ENCODE data around the gene KRTAP10-1.
"Not testable (repeated sequence)": the region's sequence is repeated elsewhere in the genome, so short reads cannot be mapped to it uniquely, and the experiment has no call there.

Gene KRTAP10-1

GRCh38 chr21:44574457-44575306, 34.7 kb upstream of the KRTAP10-1 start:
- H3K4me3 ChIP-seq (ENCODE audit: control insufficient read depth in 1 of 7, extremely low read depth in 1 of 7, insufficient read depth in 4 of 7, low read depth in 2 of 7, low read length in 6 of 7) = no peak overlapping the region
- H3K36me3 ChIP-seq (ENCODE audit: control insufficient read depth in 4 of 4, insufficient read depth in 4 of 4, low read length in 3 of 4) = no peaks in the 10 kb centered on the region
- H3K4me1 ChIP-seq (ENCODE audit: control extremely low read depth in 1 of 4, control insufficient read depth in 4 of 4, insufficient read depth in 4 of 4, low read length in 3 of 4) = no peaks in the 10 kb centered on the region
- DNase-seq = no peak
- ChIA-PET POLR2A (no interaction called here), CTCF (no interaction called here)
- peaks cover 0 to 33% (median 1%) of the 10 kb centered on the region in 5 experiments for H3K27me3 ChIP-seq (replicated peaks in 2 of 5; ENCODE audit: control insufficient read depth in 4 of 5, insufficient read depth in 5 of 5, low read length in 4 of 5)
- 37% methylated on average over 18 of the region's 21 CpGs for WGBS (ENCODE audit: insufficient coverage)
- H3K9me3 ChIP-seq (ENCODE audit: control extremely low read depth in 1 of 5, control insufficient read depth in 4 of 5, insufficient read depth in 2 of 5, low read depth in 1 of 5, low read length in 4 of 5) = peaks cover 0 to 26% (median 12%) of the 10 kb centered on the region in 5 experiments
- H3K27ac ChIP-seq (ENCODE audit: insufficient read depth in 1 of 2, low read depth in 1 of 2, low read length in 2 of 2, poor library complexity in 1 of 2, severe bottlenecking in 2 of 2) = no peak overlapping the region

DNA sequence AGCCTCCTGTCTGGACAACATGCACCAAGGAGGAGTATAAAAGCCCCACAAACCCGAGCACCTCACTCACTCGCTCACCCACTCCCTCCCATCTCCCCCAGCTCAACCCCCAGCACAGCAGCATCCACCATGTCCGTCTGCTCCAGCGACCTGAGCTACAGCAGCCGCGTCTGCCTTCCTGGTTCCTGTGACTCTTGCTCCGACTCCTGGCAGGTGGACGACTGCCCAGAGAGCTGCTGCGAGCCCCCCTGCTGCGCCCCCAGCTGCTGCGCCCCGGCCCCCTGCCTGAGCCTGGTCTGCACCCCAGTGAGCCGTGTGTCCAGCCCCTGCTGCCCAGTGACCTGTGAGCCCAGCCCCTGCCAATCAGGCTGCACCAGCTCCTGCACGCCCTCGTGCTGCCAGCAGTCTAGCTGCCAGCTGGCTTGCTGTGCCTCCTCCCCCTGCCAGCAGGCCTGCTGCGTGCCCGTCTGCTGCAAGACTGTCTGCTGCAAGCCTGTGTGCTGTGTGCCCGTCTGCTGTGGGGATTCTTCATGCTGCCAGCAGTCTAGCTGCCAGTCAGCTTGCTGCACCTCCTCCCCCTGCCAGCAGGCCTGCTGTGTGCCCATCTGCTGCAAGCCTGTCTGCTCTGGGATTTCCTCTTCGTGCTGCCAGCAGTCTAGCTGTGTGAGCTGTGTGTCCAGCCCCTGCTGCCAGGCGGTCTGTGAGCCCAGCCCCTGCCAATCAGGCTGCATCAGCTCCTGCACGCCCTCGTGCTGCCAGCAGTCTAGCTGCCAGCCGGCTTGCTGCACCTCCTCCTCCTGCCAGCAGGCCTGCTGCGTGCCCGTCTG, 33.8 kb upstream of the KRTAP10-1 start, which contains the start of gene KRTAP10-4:
Gene KRTAP10-4, plus strand, starts transcription at position 100 of the 827 bp plus-strand sequence. Its CDS starts 30 bp downstream, at position 130.
- H3K27ac ChIP-seq (ENCODE audit: insufficient read depth in 1 of 2, low read depth in 1 of 2, low read length in 2 of 2, poor library complexity in 1 of 2, severe bottlenecking in 2 of 2); POLR2A ChIA-PET; H3K36me3 ChIP-seq (ENCODE audit: control insufficient read depth in 4 of 4, insufficient read depth in 4 of 4, low read length in 3 of 4); CTCF ChIA-PET; DNase-seq; H3K4me3 ChIP-seq (ENCODE audit: control insufficient read depth in 1 of 7, extremely low read depth in 1 of 7, insufficient read depth in 4 of 7, low read depth in 2 of 7, low read length in 6 of 7); H3K4me1 ChIP-seq (ENCODE audit: control extremely low read depth in 1 of 4, control insufficient read depth in 4 of 4, insufficient read depth in 4 of 4, low read length in 3 of 4): not testable (repeated sequence)
- WGBS (ENCODE audit: insufficient coverage) = 82% methylated on average over 11 of the region's 25 CpGs
- peaks cover 0 to 32% (median 3%) of the 10 kb centered on the region in 5 experiments for H3K27me3 ChIP-seq (replicated peaks in 2 of 5; ENCODE audit: control insufficient read depth in 4 of 5, insufficient read depth in 5 of 5, low read length in 4 of 5)
- H3K9me3 ChIP-seq (ENCODE audit: control extremely low read depth in 1 of 5, control insufficient read depth in 4 of 5, insufficient read depth in 2 of 5, low read depth in 1 of 5, low read length in 4 of 5) = peaks cover 0 to 26% (median 12%) of the 10 kb centered on the region in 5 experiments

DNA sequence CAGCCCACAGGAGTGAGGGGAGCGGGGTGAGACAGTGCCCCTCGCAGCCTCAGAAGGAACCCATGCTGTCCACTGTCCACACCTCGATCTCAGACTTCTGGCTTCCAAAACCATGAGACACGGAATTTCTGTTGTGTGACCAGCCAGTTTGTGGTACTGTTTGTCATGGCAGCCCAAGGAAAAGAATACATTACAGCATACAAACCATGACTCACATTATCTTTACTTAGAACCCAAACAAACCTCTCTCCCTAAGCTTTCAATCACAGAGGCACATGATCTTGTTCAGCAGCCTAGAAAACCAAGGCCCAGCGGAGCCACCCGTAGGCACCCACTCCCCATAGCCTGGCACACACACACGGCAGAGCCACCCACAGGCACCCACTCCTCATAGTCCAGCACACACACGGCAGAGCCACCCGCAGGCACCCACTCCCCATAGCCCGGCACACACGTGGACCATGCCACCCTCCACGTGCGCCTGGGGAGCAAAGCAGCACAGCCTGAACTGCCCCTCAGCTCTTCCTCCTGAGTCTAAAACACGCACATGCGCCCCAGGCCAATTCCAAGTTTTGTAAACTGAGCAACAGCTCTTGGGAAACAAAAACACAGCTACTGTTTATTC, 33.1 kb upstream of the KRTAP10-1 start:
- no peak overlapping the region for H3K27ac ChIP-seq (ENCODE audit: insufficient read depth in 1 of 2, low read depth in 1 of 2, low read length in 2 of 2, poor library complexity in 1 of 2, severe bottlenecking in 2 of 2)
- CTCF ChIA-PET = no interaction called here
- H3K4me3 ChIP-seq (ENCODE audit: control insufficient read depth in 1 of 7, extremely low read depth in 1 of 7, insufficient read depth in 4 of 7, low read depth in 2 of 7, low read length in 6 of 7) = no peak overlapping the region
- H3K36me3 ChIP-seq (ENCODE audit: control insufficient read depth in 4 of 4, insufficient read depth in 4 of 4, low read length in 3 of 4) = no peaks in the 10 kb centered on the region
- WGBS (ENCODE audit: insufficient coverage) = 93% methylated on average over 15 of the region's 15 CpGs
- peaks cover 0 to 32% (median 3%) of the 10 kb centered on the region in 5 experiments for H3K27me3 ChIP-seq (replicated peaks in 2 of 5; ENCODE audit: control insufficient read depth in 4 of 5, insufficient read depth in 5 of 5, low read length in 4 of 5)
- H3K4me1 ChIP-seq (ENCODE audit: control extremely low read depth in 1 of 4, control insufficient read depth in 4 of 4, insufficient read depth in 4 of 4, low read length in 3 of 4) = no peaks in the 10 kb centered on the region
- peaks cover 0 to 26% (median 12%) of the 10 kb centered on the region in 5 experiments for H3K9me3 ChIP-seq (ENCODE audit: control extremely low read depth in 1 of 5, control insufficient read depth in 4 of 5, insufficient read depth in 2 of 5, low read depth in 1 of 5, low read length in 4 of 5)
- POLR2A ChIA-PET = no interaction called here
- no peak for DNase-seq

DNA sequence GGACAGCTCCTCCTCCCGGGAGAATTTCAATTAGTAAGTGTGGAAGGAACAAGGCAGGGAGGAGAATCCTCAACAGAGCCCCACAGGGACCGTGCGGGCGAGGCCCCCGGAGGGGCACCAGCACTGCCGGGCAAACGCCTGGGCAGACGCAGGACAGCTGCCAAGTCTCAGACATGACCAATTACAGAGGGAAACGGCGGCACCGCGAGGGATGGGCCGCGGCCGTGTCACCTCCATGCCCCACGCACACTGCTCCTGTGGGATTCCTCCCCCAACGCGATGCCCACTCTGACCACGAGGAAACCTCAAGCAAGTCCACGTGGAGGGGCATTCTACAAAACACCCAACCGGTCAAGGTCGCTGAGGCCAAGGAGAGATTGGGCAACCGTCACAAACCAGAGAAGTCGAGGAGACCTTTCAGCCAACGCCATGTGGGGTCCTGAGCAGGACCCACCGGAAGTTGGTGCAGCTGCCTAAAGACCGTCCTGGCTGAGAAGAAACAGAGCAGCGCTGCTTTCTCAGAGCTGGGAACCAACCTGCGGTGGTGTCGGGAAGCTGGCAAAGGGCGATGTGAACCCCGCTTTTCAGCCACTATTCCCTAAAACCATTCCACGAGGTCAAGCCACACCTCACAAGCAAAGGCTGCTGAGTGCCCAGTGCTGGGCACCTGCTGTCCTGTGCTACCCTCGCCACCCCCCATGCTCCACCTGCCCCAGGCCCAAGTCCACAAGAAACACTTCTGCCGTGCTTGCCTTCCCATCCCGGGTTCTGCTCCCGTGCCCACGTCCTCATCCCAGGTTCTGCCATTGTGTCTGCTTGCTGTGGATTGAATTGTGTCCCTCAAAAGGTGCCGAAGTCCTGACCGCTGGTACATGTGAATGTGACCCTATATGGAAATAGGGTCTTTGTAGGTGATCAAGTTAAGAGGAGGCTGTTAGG, 32.1 kb upstream of the KRTAP10-1 start:
- Histone ChIP-seq H3K4me3 (ENCODE audit: control insufficient read depth in 1 of 7, extremely low read depth in 1 of 7, insufficient read depth in 4 of 7, low read depth in 2 of 7, low read length in 6 of 7) (no peak overlapping the region), H3K27me3 (replicated peaks in 2 of 5; ENCODE audit: control insufficient read depth in 4 of 5, insufficient read depth in 5 of 5, low read length in 4 of 5) (peaks cover 0 to 29% (median 3%) of the 10 kb centered on the region in 5 experiments), H3K9me3 (ENCODE audit: control extremely low read depth in 1 of 5, control insufficient read depth in 4 of 5, insufficient read depth in 2 of 5, low read depth in 1 of 5, low read length in 4 of 5) (peaks cover 0 to 22% (median 4%) of the 10 kb centered on the region in 5 experiments), H3K36me3 (ENCODE audit: control insufficient read depth in 4 of 4, insufficient read depth in 4 of 4, low read length in 3 of 4) (no peaks in the 10 kb centered on the region), H3K27ac (ENCODE audit: insufficient read depth in 1 of 2, low read depth in 1 of 2, low read length in 2 of 2, poor library complexity in 1 of 2, severe bottlenecking in 2 of 2) (no peak overlapping the region), H3K4me1 (ENCODE audit: control extremely low read depth in 1 of 4, control insufficient read depth in 4 of 4, insufficient read depth in 4 of 4, low read length in 3 of 4) (no peaks in the 10 kb centered on the region)
- POLR2A ChIA-PET = no interaction called here
- no peak for DNase-seq
- 92% methylated on average over 32 of the region's 40 CpGs for WGBS (ENCODE audit: insufficient coverage)
- CTCF ChIA-PET = no interaction called here

DNA sequence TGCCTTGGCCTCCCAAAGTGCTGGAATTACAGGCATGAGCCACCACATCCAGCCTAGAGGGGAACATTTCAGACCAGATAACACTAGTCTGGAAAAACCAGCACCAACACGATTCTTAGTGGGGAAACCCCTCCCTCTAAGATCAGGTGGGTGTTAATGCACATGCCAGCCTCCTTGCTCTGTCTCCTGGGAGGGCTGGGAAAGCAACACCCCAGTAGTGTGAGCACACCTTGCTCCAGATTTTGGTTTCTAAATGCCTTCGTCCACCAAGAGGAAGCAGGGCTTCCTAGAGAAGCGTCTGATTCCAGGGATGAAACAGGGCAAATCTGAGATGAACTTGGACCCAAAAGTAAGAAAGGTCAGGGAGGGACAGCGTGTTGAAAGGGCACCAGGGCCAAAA, 31.3 kb upstream of the KRTAP10-1 start:
- no peak overlapping the region for H3K27ac ChIP-seq (ENCODE audit: insufficient read depth in 1 of 2, low read depth in 1 of 2, low read length in 2 of 2, poor library complexity in 1 of 2, severe bottlenecking in 2 of 2)
- peaks cover 0 to 29% (median 3%) of the 10 kb centered on the region in 5 experiments for H3K27me3 ChIP-seq (replicated peaks in 2 of 5; ENCODE audit: control insufficient read depth in 4 of 5, insufficient read depth in 5 of 5, low read length in 4 of 5)
- no peak overlapping the region for H3K4me3 ChIP-seq (ENCODE audit: control insufficient read depth in 1 of 7, extremely low read depth in 1 of 7, insufficient read depth in 4 of 7, low read depth in 2 of 7, low read length in 6 of 7)
- peaks cover 0 to 20% (median 3%) of the 10 kb centered on the region in 5 experiments for H3K9me3 ChIP-seq (ENCODE audit: control extremely low read depth in 1 of 5, control insufficient read depth in 4 of 5, insufficient read depth in 2 of 5, low read depth in 1 of 5, low read length in 4 of 5)
- H3K36me3 ChIP-seq (ENCODE audit: control insufficient read depth in 4 of 4, insufficient read depth in 4 of 4, low read length in 3 of 4) = no peaks in the 10 kb centered on the region
- DNase-seq = no peak
- ChIA-PET POLR2A (no interaction called here), CTCF (no interaction called here)
- WGBS (ENCODE audit: insufficient coverage) = 67% methylated on average over 3 of the region's 4 CpGs
- no peaks in the 10 kb centered on the region for H3K4me1 ChIP-seq (ENCODE audit: control extremely low read depth in 1 of 4, control insufficient read depth in 4 of 4, insufficient read depth in 4 of 4, low read length in 3 of 4)

GRCh38 chr21:44569861-44570517, 30.0 kb upstream of the KRTAP10-1 start:
- H3K4me3 ChIP-seq (ENCODE audit: control insufficient read depth in 1 of 7, extremely low read depth in 1 of 7, insufficient read depth in 4 of 7, low read depth in 2 of 7, low read length in 6 of 7) = no peak overlapping the region
- peaks cover 0 to 6% (median 2%) of the 10 kb centered on the region in 4 experiments for H3K4me1 ChIP-seq (ENCODE audit: control extremely low read depth in 1 of 4, control insufficient read depth in 4 of 4, insufficient read depth in 4 of 4, low read length in 3 of 4)
- CTCF ChIA-PET = no interaction called here
- no peak overlapping the region for H3K27ac ChIP-seq (ENCODE audit: insufficient read depth in 1 of 2, low read depth in 1 of 2, low read length in 2 of 2, poor library complexity in 1 of 2, severe bottlenecking in 2 of 2)
- 87% methylated on average over 12 of the region's 12 CpGs for WGBS (ENCODE audit: insufficient coverage)
- no peak for DNase-seq
- H3K36me3 ChIP-seq (ENCODE audit: control insufficient read depth in 4 of 4, insufficient read depth in 4 of 4, low read length in 3 of 4) = no peaks in the 10 kb centered on the region
- POLR2A ChIA-PET = no interaction called here
- peaks cover 0 to 18% (median 3%) of the 10 kb centered on the region in 5 experiments for H3K27me3 ChIP-seq (replicated peaks in 2 of 5; ENCODE audit: control insufficient read depth in 4 of 5, insufficient read depth in 5 of 5, low read length in 4 of 5)
- peaks cover 0 to 16% (median 3%) of the 10 kb centered on the region in 5 experiments for H3K9me3 ChIP-seq (ENCODE audit: control extremely low read depth in 1 of 5, control insufficient read depth in 4 of 5, insufficient read depth in 2 of 5, low read depth in 1 of 5, low read length in 4 of 5)
